NCI-H2196 treated with DMSO at 0.1 percent for 48 hours (cell line): ENCODE results near the gene F8.

Experiments
- DNase-seq: peaks from one replicate; lab custom pipeline; 2025; ENCODE audit not compliant: unreplicated experiment; lab: John Stamatoyannopoulos, UW

Gene F8

DNA sequence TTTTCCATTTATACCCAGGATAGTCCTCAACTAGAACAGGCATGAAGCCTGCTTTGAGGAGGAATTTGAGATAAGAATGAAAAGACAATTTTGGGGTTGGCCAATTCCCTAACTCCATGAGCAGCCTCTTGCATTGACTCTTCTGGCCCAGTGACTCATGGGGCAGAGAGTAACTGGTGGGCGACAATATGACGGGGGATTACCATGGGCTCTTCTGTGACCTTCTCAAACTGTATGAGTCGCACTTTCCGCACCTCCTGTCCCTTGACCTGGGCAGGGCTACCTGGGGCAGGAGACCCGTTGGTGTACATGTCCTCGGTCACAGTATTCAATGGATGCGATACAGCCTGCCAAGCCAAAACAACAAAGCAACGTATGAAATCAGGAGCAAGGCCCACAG lies 230.6 kb downstream of the F8 start:
- DNase-seq: no peak

DNA sequence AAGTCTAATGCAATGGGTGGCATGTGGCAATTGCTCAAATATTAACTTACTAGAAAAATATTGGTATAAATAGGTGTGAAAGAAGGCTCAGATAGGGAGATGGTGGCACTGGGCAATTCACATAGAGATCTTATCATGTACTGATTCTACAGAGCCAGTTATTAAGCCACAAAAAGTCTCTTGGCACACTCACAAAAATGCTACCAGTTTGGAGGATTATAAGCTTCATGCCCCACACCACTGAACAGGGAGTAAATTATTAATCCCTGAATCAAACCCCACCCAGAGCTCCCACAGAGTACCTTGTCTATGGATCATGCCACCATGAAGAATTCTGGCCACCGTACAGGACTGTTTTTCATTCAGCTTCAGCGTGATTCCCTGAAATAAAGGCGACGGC lies 231.1 kb downstream of the F8 start:
- no peak for DNase-seq
